GM19043 (cell line): Measurements from ENCODE around the gene EFNB2.

Experiments used
- ATAC-seq: cut with Tn5 transposase; IDR thresholded peaks from one replicate; pipeline ENCODE4 v1.9.1; 2021; ENCODE audit warnings: low read depth; ENCODE audit not compliant: unreplicated experiment

The EFNB2 gene

GRCh38 chr13:106503730-106504453 is 31.6 kb downstream of the EFNB2 start:
- ATAC-seq = no peak

- ATAC-seq = no peak
Measured at GRCh38 chr13:106503272-106503671, 32.2 kb downstream of the EFNB2 start.

- no peak for ATAC-seq
Measured at GRCh38 chr13:106500445-106500844, 35.0 kb downstream of the EFNB2 start.

GRCh38 chr13:106499896-106500295 is 35.6 kb downstream of the EFNB2 start:
- peak; percentile 58 for ATAC-seq

GRCh38 chr13:106499113-106499512 is 36.3 kb downstream of the EFNB2 start:
- no peak for ATAC-seq

GRCh38 chr13:106498571-106498970 is 36.9 kb downstream of the EFNB2 start:
- no peak for ATAC-seq

GRCh38 chr13:106498158-106498557 is 37.3 kb downstream of the EFNB2 start:
- ATAC-seq = no peak

GRCh38 chr13:106497079-106497478 is 38.4 kb downstream of the EFNB2 start:
- ATAC-seq = no peak

- ATAC-seq = no peak
Measured at GRCh38 chr13:106496072-106496997, 39.1 kb downstream of the EFNB2 start.

GRCh38 chr13:106494936-106495335 is 40.5 kb downstream of the EFNB2 start:
- no peak for ATAC-seq

- ATAC-seq = no peak
Measured at GRCh38 chr13:106494506-106494905, 41.0 kb downstream of the EFNB2 start.

- peak; percentile 84 for ATAC-seq
Measured at GRCh38 chr13:106493533-106494220, 41.8 kb downstream of the EFNB2 start.

GRCh38 chr13:106492588-106493475 is 42.6 kb downstream of the EFNB2 start:
- ATAC-seq = no peak

- no peak for ATAC-seq
Measured at GRCh38 chr13:106491928-106492587, 43.4 kb downstream of the EFNB2 start.

GRCh38 chr13:106491463-106491862 is 44.0 kb downstream of the EFNB2 start:
- no peak for ATAC-seq

- no peak for ATAC-seq
Measured at GRCh38 chr13:106490569-106491321, 44.7 kb downstream of the EFNB2 start.

- no peak for ATAC-seq
Measured at GRCh38 chr13:106489849-106490568, 45.5 kb downstream of the EFNB2 start.

GRCh38 chr13:106488686-106489085 is 46.8 kb downstream of the EFNB2 start:
- ATAC-seq = no peak
